ENCODE measurements around the gene PRLR.

GRCh38 chr5:35009657-35010056, 220.6 kb downstream of the PRLR start:
- no peak for TF ChIP-seq CTCF (conservative IDR thresholded peaks at IDR 0.05; ENCODE audit: low read depth in 2 of 2)
- no peak for TF ChIP-seq EZH2 (IDR thresholded peaks at IDR 0.05; ENCODE audit: low read depth, unreplicated experiment)
- no peak for TF ChIP-seq EZH2phosphoT487 (IDR thresholded peaks at IDR 0.05; ENCODE audit: unreplicated experiment)
- TF ChIP-seq POLR2AphosphoS5 (IDR thresholded peaks at IDR 0.05; ENCODE audit: low read depth), result no peak
- no peak for TF ChIP-seq ETS1 (IDR thresholded peaks at IDR 0.05)
- TF ChIP-seq REST (IDR thresholded peaks at IDR 0.05; ENCODE audit: unreplicated experiment), result no peak
- TF ChIP-seq JUNB (IDR thresholded peaks at IDR 0.05; ENCODE audit: unreplicated experiment), result no peak
- no peak for TF ChIP-seq STAT1 (IDR thresholded peaks at IDR 0.05; ENCODE audit: unreplicated experiment)
- TF ChIP-seq CREB1 (CRISPR knock-in tag; IDR thresholded peaks at IDR 0.05; ENCODE audit: low read depth), result no peak
- no peak for TF ChIP-seq ZNF331 (CRISPR knock-in tag; IDR thresholded peaks at IDR 0.05; ENCODE audit: low read depth)
